RKO (cell line): ENCODE data around the gene HSD11B1L.

Experiments used
- DNase-seq: peaks from one replicate; pipeline ENCODE4 v3.0.0-alpha.2; 2016; ENCODE audit warnings: low spot score

Gene HSD11B1L

DNA sequence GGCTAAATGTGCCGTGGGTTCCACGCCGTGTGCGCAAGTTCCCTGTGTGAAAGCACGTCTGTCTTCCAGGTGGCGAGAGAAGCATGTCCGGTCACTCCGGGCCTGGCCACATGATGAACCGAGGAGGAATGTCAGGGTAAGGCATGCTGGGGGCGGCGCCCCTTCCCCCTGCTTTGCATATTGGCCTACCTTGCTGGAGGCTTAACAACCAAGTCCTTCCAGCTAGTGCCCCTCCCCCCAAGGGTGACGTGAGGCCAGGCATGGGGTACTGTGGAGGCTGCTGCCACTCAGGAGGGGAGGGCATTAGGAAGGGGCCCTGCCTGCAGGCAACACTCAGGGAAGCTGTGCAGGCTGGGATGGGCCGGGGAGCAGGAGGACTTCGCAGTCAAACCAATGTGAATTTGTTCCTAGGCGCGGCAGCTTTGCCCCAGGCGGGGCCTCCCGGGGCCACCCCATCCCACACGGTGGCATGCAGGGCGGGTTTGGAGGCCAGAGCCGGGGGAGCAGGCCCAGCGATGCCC lies 13.0 kb upstream of the HSD11B1L start:
- no peak for DNase-seq

DNA sequence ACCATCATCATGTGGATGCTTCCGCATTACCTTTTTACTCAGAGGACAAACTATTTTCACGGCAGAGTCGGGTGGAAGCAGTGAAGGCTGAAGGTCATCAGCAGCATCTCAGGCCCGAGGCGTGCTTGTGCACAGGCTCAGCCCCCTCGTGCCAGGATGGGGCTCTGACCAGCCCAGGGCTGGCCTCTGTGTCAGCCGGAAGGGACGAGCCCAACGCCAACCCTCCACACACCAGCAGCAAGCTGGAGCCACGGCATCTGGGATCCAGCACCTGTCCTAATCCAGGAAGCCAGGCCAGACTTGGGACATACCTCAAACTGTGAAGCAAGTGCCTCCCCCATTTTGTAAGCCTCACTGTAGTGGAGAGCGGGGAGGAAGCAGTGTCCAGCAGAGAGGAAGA lies 11.6 kb upstream of the HSD11B1L start:
- DNase-seq: no peak

DNA sequence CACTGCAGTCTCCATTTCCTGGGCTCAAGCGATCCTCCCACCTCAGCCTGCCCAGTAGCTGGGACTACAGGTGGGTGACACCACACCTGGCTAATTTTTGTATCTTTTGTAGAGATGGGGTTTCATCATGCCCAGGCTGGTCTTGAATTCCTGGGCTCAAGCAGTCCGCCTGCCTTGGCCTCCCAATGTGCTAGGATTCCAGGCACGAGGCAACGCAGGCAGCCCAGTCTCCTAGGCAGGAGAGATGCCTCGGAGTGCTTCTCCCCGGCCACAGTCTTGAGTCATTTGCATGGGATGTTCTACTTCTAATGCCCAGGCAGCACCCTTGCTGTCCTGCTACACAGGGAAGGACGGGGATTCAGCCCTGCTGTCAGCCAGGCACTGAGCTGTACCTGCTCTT lies 9.2 kb upstream of the HSD11B1L start:
- no peak for DNase-seq

DNA sequence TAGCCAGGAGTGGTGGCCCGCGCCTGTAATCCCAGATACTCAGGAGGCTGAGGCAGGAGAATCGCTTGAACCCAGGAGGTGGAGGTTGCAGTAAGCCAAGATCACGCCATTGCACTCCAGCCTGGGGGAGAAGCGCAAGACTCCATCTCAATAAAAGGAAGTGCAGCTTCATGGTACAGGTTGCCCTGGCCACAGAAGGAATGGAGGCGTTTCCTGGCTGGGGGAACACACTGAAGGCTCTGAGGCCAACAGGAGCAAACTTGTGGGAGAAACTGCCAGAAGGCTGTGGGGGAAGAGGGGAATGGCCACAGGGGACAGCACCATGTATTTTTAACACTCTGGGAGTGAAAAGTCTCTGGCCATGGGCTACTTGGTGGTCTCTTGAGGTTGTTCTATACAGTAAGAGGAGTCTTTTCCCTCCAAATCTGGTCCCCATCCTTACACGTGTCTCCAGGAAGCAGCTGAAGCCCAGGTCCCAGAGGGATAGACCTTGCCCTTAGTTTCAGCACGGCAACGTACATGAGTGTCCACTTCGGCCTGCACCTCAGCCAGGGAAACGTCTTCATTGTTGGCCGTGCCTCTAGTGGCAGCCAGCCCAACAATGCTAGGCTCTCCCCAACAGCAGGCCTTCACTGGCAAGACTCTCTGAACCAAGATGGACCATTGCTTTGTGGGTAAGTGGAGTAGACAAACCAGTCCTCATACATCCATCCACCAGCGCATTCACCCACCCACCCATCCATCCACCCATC lies 7.9 kb upstream of the HSD11B1L start:
- no peak for DNase-seq

DNA sequence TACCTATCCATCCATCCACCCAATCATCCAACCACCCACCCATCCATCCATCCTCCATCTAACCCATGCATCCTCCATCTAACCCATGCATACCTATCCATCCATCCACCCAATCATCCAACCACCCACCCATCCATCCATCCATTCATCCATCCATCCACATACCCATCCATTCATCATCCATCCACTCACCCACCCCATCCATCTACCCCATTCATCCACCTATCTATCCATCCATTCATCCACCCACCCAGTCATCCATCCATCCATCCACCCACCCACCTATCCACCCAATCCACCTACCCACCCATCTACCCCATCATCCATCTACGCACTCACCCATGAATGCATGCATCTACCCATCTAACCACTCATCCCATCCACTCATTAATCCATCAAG lies 7.1 kb upstream of the HSD11B1L start:
- no peak for DNase-seq

DNA sequence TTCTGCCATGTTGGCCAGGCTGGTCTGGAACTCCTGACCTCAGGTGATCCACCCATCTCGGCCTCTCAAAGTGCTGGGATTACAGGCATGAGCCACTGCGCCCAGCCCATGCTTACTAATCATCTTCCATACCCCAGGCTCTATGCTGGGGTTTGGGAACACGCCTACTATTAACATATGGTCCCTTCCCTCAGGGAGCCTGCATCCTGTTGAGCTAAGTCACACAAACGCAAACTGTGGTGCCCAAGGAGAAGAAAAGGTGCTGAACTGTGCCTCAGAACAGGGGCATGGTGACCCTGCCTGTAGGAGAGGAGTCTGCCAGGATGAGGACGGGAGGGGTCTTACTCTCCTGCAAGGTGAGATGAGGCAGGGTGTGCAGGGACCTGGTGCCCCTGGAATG lies 6.1 kb upstream of the HSD11B1L start:
- DNase-seq: no peak

DNA sequence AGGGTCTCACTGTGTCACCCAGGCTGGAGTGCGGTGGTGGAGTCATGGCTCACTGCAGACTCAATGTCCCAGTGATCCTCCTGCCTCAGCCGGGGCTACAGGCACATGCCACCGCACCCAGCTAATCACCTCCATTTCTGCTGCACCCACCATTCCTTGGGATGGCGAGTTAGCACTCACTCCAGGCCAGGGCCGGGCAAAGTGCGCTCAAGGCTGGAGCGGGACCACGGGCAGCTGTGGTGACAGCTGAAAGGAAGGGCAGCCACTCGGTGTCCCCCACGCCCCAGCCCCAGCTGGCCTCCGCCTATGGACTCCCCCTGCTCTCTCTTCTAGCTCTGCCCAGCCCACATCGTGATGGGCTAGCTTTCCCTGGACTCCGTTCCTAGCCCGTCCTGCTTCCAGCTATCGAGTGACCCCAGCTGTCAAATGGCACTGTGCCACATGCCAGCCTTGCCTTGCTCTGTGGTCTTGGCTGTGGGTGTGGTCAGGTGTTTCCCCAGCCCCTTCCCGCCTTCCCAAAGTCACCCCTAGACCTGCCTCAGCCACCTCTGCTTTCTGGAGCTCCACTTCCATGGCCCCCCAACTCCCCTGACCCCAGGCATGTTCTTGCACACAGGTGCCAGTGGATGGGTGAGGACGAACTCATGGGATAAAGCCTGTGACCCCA lies 4.6 kb upstream of the HSD11B1L start:
- DNase-seq: no peak

DNA sequence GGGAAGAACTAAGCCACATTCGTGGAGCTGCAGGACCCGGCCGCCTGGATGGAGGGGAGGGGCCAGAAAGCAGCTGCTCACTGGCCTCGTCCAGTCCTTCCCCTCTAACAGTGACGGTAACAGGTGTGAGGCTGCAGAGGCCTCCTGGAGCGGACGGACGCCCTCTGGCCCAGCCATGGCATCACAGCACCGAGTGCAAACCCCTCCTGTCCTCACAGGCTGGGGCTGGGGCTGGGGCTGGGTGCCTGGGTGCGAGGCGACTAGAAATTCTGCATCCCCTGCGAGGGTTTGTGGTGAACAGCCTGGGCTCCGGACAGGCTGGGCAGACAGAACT lies 4.1 kb upstream of the HSD11B1L start:
- DNase-seq: no peak

DNA sequence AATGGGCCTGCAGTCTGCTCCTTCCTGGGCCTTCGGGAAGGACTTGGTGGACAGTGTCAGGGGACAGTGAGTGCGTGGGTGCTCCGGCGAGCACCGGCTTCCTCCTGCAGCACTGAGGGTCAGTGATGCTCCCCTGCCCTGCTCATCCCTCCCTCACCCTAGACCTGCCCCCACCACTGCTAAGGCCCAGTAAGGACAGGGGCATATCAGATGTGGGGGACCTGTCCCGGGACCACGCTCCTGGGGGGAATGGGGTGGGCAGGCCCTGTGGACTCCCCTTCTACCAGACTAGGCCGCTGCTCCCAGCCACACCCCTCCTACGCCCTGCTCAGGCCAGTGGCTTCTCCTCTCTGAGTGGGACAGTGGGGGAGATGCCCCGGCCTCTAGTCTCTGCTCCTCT lies 3.7 kb upstream of the HSD11B1L start:
- DNase-seq: no peak

DNA sequence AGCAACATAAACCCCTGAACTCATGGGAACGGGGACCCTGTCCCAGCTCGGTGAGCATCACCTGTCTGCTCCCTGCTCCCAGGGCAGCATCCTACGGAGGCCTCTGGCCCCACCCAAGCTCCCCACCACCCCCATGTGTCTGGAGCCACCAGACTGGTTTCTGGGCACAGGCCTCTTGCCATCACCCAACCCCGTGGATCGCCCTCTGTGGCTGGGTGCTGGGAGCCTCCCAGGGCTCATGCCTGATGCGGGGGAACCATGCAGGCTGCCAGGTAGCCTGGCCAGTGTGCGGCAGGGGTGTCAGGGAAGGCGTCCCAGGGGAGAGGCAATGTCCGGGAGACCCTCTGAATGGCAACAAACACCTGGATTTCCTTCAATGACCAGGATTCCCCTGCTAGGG lies 3.2 kb upstream of the HSD11B1L start:
- no peak for DNase-seq

DNA sequence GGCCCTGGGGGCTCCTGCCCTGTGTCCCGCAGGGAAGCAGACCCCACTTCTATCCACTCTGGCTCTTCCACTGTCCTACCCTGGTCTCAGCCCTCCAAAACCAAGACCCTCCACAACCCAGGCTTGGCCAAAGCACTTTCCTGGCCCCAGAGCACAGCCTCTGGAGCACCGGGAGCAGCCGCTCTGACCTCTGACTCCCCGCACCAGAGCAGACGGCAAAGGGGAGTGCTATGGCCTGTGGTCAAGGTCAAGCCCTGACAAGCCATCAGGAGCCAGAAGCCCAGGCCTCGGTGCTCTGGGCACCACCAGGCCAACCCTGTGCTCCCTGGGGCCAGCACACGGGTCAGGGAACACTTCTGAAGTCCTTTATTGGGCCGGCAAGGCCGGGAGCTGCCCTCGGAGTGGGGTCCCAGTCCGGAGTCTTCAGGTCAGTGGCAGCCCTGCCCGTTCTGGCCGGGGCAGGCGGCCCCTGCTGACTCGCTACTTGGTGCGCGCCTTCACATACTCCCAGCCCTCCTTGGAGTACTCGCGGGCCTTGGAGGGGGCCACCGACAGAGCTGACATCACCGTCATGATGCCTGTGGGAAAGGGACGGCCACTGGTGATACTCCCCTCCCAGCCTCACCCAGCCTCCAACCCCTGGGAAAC lies 2.6 kb upstream of the HSD11B1L start:
- DNase-seq: no peak

DNA sequence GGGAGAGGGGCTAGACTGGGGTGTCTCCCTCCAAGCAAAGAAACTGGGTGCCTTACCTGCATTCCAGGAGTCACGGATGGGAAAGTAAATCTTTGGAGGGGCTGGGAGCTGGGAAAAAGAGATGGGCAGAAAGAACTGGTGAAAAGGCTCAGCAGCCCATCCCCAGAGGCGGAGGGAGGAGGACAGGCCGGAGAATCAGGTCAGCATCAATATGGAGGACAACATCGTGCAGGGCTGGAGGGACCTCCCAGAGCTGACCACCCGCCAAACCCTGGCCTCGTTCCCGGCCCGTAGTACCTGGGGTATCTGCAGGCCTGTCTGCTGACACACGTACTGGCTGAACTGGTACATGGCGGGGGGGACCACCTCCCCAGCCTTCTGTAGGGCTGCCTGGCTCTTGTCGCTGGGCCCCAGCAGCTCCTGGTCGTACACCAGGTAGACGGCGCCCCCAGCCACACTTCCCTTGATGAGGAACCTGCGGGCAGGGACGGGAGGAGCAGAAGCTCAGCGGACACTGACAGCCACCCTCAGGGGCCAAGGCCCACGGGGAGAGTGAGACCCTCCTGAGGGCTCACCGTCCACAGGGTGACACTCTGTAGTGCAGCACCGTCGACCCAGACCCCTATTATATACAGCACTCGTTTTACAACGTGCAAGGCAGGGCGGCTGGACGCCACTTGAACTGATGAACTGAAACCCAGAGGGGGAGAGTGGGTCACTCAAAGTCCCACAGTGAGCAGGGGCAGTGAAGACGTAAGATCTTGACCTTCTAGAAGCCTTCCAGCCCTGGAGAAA lies 1.3 kb upstream of the HSD11B1L start:
- DNase-seq: no peak

DNA sequence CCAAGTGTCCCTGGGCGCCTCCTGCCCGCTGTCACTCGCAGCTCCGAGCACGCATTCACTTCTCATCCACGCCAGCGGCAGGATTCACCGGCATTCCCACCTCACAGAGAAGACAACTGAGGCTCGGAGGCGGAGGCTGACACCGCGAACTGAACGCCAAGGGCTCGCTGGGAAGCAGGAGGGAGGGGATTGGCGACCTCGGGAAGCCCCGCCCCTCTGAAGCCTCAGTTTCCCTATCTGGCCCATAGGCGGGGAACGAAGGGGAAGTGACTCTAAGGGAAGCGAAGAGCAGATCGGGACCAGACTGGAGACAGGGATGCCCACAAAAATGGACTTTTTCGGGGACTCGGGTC lies 767 bp upstream of the HSD11B1L start:
- peak; percentile 47 for DNase-seq

DNA sequence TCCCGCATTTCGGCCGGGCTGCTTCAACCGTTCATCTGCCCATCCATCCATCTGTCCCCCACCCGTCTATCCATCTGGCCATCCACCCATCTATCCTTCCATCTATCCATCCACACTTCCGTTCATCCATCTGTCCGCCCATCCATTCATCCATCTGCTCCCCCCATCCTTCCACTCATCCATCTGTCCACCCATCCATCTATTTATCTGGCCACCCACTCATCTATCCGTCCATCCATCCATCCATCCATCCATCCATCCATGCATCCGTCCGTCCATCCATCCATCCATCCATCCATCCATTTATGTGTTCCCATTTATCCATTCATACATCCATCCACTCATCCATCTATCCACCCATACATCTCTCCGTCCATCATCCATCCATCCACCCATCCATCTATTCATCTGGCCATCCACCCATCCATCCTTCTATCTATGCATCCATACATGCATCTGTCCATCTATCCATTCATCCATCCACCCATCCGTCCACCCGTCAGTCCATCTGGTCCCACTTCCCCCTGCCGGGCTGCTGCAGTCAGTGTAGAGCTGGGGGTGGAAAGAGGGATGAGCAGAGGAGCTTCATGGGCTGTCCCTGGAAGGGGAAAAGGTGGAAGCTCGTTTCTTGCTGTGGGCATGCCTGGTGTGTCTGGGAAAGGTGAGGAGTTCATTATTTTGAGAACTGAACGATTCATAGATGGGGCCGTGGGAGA lies 722 bp downstream of the HSD11B1L start:
- no peak for DNase-seq

DNA sequence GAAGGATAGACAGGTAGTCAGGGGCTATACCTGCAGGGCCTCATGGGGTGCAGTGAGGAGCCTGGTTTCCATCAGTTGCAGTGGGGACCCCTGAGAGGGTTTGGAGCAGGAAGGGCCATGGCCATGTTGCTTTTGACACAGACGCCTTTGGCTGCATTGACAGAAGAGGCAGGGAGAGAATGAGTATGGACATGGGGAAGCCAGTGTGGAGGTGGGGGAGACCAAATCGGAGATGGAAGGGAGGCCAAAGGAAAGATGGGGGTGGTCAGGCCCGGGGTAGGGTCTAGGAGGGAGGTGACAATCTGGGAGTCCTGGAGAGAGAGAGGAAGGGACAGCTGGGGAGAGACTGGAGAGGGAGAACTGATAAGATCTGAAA lies 1.3 kb downstream of the HSD11B1L start:
- DNase-seq: no peak

DNA sequence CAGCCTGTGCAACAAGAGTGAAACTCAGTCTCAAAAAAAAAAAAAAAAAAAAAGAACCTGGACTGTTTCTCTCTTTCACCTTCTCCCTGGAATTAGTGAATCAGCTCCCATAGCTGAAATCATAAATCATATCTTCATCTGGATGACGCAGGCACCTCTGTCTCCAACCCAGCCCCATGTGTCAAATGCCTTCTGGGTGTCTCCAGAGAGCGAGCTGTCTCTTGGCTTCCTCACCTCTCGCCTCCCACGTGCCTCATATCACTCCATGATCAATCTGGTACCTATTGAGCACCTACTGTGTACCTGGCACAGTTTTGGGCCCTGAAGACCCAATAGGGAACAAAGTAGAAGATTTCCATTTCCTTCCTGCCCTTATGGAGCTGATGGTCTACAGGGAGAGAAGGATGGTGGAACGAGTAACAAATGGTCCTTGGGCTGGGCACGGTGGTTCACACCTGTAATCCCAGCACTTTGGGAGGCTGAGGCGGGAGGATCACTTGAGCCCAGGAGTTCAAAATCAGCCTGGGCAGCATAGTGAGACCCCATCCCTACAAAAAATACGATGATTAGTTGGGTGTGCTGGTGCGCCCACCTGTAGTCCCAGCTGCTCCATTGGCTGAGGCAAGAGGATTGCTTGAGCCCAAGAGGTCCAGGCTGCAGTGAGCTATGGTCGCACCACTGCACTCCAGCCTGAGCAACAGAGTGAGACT lies 2.5 kb downstream of the HSD11B1L start:
- no peak for DNase-seq

DNA sequence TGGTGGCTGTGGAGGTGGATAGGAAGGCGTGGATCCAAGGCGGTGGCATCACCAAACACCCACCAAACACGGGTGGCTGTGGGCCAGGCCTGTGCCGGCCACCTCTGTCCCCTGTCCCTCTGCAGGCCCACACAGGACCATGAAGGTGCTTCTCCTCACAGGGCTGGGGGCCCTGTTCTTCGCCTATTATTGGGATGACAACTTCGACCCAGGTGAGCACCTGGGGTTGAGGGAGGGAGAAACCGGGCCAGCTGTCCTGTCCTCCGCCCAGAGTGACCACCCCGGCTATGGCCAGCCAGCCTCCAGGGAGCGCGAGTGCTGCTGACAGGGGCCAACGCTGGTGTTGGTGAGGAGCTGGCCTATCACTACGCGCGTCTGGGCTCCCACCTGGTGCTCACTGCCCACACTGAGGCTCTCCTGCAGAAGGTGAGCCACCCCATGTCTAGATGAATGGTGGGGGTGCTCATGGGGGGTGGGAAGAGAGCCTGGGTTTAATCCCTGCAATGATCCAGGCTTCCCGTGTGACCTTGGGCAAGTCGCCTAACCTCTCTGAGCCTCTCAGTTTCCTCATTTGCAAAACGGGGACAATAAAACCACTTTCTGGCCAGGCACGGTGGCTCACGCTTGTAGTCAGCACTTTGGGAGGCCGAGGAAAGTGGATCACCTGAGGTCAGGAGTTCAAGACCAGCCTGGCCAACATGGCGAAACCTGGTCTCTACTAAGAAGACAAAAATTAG lies 4.0 kb downstream of the HSD11B1L start:
- DNase-seq: no peak

DNA sequence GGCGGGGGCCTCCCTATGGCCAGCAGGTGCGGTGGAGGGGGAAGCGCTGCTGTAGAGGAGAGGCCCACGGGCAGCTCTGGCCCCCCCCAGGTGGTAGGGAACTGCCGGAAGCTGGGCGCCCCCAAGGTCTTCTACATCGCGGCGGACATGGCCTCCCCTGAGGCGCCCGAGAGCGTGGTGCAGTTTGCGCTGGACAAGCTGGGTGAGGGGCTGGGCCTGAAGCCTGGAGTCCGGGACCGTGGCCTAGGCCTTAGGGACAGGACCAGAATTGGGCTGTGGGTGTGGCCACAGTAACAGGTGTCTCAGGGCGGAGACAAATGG lies 5.5 kb downstream of the HSD11B1L start:
- no peak for DNase-seq

DNA sequence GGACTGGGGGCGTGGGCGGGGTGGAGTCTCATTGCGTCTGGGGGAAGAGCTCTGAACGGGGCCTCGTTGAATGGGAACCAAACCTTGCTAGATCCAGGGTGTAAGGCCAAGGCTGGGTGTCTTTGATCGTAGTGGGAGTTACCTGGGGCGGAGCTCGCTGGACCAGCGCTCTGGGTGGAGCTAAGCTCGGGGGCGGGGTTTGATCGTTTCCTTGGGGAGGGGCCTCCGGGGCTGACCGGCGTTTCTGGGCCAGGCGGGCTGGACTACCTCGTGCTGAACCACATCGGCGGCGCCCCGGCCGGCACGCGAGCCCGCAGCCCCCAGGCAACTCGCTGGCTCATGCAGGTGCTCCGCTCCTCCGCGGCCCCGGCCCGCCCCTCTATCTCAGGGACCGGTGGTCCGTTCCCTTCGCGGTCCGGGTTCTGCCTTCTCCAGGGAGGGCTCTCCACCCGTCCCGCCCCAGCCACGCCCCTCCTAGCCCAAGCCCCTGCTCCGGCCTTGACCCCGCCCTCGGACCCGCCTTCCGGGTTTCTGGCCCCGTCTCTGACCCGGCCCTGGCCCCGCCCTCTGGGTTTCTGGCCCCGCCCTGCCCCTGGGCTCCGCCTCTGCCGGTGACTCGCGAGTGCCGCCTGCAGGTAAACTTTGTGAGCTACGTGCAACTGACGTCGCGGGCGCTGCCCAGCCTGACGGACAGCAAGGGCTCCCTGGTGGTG lies 6.0 kb downstream of the HSD11B1L start:
- peak; percentile 89 for DNase-seq
